DMS79 treated with DMSO at 0.1 percent for 48 hours (cell line): ENCODE measurements around the gene RTL5.

Experiments used
- DNase-seq: peaks from one replicate; lab custom pipeline; 2025; lab: John Stamatoyannopoulos, UW

RTL5 gene

DNA sequence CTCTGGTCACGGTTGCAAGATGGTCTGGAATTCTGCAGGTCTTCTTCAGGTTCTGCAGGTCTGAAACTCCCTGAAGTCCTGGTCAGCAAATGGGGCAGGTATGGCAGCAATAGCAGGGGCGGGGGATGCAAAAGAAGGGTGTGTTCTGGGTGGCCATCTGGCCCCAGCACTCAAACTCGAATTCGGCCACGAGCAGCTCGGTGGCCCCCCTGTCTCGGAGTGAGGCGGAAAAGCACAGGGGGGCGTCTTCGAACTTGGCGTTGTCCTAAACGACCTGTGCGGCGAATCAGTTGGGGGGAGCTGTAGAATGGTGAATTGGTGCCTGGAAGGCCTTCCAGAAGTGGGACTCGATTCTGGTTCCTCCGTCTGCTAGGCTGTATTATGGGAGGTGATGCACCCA lies 2.1 kb downstream of the RTL5 start:
- DNase-seq, result no peak

DNA sequence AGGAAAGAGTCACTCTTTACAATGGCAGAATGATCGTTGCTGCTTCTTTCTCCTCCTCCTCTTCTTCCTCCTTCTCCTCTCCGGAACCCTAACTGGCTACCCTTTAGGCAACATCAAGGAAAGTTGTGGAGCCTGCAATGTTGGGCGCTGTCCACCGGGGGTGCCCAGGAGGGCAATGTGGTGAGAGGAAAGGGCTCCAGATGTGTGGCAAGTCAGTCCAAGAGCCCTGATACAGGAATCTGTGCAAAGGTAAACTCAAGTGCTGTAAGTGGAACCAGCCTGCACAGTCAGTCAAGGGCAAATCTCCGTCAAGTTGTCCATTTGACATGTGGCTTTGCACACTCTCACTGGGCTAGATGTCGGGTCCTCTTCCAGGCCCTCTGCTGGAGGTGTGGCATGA lies 2.8 kb downstream of the RTL5 start:
- DNase-seq, result no peak

DNA sequence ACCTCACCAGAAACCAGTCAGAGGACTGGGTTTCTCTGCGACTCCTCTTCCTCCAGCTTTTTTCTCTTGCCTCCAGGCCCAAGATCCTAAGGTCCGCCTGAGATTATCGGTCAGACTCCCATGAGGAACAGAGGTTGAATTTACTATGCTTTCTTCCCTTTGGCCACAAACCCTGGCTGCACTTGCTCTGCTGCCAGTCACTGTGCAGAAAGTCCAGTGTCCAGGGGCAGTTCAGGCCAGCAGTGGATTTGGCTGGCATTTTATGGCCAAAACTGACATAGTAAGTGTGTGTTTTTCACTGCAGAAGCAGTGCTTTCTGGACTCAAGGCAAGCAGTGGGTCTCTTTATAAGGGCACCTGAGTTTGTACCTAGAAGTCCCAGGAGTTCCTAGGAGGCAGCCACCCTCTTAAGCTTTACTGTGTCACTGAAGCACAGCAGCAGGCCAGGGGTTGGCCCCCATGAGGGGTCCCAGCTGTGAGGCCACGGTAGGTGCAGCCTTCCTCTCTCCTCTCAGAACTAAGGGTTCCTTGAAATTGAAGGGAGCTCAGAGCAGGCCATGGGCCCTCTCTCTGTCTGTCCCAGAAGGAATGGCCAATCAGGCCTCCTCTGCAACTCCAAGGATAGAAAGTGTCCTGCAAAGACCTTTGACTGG lies 3.4 kb downstream of the RTL5 start:
- DNase-seq, result no peak

DNA sequence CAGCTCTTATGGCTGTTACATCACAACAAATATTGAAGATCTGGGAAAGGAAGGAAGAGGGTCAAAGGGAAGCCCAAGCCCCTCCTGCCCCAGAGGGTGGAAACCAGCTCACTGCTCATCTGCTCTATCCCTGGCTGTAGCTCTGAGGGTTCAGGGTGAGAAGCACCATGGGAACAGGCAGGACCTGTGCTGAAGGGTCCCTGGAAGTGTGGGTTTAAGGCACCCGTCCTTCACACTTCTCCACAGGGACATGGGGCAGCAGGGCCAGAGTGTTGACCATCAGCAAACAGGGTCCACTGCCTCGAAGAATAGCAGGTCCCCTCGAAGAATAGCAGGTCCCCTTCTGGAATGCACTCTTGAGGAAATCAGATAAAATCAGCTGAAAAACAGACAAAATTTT lies 4.4 kb downstream of the RTL5 start:
- no peak for DNase-seq

DNA sequence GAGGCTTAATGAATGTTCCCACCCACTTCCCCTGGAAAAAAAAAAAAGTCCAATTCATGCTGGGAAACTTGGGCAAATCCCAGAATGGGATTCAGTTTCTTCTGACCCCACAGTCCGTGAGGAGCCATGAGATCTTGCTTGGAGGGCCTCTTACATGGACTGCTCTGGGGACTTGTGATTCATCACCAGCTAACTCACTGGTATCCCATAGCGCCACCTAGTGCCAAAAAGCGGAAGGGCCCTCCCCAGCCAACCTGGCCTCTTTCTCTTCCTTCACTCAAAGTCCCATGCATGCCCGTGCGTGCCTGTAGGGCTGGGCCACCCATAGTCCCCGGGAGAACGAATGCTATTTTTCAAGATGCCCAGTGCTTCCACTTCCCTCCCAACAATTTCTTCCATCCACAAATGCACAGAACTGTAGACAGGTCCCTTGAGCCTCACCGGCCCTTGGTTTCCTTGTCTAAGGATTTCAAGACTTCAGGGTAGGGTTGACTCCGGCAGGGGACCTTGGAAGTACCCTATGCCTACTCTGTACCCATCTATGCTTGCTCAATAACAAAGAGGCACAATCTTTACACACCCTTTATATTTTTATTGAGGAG lies 5.1 kb downstream of the RTL5 start:
- peak; percentile 63 for DNase-seq

DNA sequence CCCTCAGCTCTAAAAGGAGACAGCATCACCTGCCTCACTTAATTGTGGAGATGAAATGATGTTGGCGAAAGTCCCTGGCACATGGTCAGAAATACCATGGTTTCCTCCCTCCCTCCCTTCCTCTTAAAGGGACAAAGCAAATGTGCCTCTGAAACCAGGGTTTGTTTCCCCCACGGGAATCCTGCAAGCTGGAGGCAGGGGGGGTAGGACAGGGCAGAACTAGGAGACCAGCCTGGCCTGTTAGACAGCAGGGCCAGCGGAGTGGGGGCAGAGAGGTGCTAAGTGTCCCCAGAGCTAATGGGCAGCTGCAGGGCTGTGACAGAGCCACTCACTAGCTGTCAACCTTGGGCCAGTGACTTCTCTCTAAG lies 5.7 kb downstream of the RTL5 start:
- no peak for DNase-seq

DNA sequence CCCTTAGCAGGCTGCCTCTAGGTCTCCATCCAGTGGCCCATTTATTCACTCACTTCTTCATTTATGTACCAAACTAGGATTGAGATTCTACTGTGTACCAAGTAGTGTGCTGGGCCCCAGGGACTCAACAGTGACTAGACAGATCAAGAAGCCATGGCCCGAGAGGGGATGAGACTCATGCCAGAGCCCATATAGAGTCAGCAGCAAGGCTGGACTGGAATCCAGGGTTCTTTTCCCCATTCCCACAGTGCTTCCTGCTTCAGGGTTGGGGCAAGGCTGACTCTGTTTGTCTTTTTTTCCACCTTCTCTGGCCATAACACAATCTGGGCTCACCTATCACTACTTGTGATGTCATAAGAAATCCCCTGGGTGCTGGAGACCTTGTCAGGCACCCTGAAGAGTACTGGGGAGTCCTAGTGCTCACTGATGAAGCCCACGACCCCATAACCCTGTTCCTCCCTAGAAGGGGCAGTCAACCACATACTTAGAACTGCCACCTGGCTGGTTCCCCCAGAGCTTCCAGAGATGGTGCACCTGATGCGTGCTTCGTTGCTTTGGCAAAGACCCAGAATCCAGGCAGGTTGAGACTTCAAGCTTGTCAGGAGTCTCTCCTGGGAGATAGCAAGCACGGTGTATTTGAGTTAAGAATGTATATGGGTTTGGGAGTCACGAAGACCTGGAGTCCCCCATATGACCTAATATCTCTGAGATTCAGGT lies 6.2 kb downstream of the RTL5 start:
- peak; percentile 55 for DNase-seq

DNA sequence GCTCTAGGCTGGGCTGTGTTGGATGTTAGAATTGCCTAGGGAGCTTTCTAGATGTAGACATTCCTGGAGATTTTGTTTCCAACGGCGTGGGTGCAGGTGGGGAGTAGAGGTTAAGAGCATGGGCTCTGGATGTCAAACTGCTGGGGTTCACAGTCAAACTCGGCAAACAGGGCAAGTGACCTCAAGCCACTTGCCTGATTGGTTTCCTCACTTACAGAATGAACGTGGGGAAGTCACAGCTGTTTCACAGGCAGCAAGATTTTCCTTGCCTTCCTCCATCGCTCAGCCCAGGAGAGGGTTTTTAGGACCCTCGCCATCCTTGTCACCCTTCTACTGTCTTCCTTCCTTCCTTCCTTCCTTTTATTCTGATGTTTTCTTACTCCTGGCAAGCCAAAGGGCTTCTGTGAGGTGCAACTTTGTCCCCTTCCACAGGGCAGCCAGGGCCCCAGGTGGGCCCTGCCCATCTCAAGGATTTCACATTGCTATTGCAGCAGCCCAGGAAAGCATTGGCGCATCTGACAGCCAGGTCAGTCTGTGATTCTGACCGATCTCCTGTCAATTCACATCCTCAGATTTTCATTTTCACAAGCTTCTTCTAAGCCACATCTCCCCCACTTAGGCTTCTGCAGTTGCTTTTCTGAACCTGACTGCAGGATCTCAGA lies 7.0 kb downstream of the RTL5 start:
- DNase-seq, result no peak

DNA sequence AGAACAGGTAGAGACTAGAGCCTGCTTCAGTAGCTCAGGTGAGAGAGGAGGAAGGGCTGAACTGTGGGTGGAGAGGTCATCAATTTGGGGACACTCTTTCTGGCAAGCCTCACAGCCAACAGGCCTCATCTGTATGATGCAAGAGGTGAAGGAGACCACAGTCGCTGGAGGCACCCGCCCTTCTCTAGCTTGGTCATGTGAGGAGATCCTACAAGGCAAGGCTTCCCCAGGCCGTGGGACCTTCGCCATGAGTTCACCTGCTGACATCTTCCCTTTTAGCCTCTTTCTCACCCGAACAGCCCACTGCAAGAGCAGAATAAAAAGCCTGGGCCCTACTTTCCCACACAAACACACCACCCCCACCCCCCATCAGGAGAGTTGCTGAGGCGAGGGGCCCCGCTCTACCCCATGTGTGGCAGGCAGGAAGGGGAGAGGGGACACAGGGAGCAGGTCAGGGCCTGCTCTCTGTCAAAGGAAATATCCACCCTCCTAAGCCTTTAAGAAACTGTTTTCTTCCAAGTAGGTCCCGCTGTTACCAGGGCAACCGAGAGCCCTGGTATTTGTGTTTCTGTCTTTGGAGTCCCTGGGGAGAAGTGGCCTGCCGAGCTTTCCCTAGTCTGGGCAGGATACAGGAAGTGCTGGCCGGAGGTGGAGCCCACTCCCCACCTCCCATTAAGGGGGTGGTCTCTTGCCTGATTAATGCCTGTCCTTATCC lies 8.1 kb downstream of the RTL5 start:
- DNase-seq, result peak; percentile 49

DNA sequence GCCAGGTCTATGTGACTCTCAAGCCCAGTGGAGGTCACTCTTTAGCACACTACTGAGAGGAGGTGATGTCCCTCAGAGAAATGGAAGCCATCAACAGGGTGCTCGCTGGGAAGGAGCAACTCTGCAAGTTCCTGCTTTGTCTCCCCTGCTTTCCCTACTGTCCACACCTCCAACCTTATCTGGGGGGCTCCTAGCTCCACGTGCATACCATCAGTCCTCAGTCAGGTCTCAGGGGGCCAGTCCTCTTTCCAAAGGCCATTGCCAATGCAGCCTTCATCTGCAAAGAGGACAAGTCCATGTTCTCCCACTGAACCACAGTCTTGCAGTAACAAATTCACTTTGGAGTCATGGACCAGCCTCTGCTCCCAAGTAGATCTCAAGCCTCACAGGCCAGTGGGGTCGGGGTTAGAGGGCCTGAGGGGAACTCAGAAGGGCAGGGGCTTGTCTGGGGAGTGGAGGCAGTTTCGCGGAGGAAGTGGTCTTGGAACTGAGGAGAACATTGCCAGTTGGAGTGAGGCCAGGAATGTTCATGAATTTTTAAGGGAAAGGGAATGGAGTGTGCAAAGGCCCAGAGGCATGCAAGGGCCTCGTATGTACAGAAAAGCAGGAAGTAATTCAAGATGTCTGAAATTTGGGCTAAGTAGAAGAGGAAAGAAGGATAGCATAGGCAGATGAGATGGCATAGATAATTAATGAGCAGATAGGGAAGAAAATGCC lies 8.9 kb downstream of the RTL5 start:
- DNase-seq, result no peak

DNA sequence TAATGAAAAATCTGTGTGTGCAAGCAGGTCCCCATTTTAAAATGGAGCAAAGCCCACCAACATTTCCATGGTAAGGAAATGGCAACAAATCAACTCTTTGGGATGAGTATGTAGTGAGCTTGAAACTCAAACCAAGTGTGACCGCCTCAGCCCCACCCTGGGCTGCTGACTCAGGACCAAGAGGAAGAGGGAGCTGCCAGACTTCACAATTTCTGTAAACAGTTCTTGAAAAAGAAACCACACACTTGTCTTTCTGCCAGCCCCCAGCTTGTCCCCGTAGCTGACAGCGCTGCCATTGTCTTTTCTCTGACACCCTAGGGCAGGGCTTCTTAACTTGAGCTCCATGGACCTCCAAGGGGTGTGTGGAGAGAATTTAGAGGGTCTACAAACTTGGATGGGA lies 10.3 kb downstream of the RTL5 start:
- DNase-seq, result peak; percentile 79

DNA sequence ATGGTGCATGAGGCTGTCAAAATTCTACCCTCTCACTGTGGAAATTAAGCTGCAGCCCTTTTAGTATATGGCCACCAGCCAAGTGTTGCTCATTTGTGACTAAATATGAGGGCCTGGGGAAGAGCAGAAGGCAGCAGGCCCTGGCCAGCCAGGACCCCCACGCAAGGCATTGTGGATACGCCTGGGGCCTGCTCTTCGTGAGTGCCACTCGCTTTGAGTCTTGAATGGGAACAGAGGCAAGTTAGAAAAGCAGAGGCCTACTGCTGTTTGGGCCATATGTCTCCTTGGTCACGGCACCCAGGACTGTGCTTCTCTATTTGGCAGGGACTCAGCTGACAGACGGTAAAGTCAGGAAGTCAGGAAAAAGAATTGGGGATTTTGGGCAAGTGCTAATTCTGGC lies 10.9 kb downstream of the RTL5 start:
- peak; percentile 58 for DNase-seq

DNA sequence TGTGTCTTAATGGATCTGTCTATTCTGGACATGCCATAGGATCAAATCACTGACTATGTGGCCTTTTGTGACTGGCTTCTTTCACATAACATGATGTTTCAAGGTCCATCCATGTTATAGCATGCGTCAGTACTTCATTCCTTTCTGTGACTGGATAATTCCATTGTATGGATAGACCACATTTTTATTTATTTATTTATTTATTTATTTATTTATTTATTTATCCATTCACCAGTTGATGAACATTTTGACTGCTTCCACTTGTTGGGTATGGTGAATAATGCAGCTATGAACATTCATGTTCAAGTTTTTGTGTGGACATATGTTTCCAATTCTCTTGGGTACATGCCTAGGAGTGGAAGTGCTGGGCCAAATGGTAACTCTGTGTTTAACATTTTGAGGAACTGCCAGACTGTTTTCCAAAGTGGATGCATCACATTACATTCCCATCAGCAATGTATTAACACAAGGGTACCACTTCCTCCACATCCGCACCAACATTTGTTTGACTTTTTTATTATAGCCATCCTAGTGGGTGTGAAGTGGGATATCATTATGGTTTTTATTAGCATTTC lies 14.0 kb downstream of the RTL5 start:
- DNase-seq, result no peak

DNA sequence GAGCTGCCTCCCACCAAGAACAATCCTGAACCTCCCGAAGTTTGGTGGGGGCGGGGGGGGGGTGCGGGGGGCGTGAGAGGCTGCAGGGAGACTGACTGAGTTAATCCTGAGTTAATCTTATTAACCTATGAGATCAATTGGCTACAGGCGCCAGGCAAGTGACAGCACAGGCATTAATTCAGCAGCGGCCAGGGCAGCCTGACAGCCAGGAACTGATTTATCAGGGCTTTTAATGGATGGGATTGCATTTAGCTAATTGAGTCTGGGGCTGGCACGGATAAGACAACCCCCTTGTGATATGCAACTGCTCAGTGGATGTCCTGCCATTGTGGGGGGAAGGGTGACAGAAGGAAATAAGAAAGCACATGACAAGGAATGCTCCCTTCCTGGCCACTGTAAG lies 16.3 kb downstream of the RTL5 start:
- DNase-seq, result no peak

DNA sequence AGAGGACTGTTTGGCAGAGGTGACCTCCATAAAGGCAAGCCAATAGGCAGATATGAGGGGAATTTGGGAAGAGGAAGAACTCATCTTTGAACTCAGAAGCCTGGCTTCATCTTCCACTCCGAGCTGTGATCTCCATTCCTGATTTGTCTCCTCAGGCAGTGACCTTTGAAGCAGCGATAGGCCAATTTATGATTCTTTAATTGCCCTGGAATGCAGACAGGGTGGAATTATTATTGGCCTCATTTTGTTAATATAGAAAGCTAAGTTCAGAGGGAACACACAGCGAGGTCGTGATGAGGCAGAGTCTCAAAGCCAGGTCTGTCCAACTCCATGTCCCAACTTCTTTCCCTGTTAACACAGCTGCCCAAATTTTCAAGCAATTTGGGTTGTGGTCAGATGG lies 16.9 kb downstream of the RTL5 start:
- DNase-seq, result no peak

DNA sequence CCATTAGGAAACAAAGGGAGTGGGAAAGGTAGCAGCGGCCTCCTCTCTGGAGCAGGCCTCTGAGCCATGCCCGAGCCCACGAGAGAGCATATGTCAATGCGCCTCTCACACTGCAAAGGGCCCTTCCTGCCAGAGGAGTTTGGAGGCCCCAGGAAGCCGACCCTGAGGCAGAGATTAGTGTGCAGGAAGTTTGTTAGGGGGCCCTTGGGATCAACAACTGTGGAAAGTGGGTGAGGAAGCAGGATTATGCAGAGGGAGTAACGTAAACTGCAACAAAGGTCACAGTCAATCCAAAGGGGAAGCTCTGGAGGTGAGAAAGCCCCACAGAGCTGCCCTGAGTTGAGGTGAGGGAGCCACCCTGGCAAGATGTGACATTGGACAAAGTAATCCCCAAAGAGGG lies 17.4 kb downstream of the RTL5 start:
- DNase-seq, result no peak

DNA sequence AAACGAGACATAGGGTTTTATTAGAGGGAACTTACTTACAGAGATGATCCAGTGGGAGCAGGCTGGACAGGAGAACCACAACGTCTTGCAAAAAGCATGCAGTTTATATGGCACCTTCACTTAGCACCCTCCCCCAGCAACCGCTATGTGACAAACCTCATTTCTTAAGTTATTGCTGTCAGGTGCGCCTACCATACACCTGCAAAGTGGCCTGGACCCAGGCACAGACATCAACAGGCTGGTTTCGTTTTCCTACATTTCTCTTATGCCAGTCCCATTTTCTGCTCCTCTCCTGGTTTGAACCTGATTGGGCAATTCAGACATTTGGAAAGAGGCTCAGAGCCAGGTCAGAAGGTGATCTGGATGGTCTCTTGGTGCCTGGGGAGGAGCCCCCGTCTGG lies 18.3 kb downstream of the RTL5 start:
- DNase-seq, result no peak

DNA sequence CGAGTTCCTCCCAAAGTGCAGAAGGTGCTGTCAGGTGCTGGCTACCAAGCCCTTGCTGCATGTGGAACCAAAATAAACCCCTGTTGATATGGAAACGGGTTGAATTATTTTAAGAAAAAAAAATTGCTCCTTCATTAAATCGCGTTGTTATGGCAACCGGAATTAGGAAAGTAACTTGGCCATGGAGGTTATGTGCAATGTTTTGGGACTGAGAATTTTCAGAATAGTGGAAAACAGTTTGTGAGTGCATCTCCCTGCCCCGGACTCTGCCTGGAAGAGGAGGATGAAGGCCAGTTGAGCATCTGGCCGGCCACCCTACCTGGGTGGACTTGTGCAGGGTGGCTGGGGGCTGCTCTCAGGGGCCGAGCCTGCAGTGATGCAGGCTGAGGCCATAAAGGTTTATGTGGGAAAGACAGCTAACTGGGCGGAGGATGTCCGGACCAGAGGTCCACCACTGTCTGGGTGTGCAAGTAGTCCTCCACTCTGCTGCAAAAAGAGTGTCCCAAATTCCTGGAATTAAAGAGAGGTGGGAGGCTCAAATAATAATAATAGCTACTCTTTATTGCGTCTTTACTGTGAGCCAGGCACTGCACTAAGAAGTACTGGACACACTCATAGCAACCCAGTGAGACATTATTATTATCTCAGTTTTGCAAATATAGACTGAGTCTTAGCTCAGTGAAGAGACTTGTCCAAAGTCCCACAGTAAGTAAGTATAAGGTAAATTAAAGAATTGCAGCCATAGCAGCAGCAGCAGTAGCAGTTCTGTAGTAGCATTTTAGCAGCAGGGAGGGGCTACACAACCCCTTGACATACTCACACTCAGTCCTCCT lies 20.6 kb downstream of the RTL5 start:
- no peak for DNase-seq

DNA sequence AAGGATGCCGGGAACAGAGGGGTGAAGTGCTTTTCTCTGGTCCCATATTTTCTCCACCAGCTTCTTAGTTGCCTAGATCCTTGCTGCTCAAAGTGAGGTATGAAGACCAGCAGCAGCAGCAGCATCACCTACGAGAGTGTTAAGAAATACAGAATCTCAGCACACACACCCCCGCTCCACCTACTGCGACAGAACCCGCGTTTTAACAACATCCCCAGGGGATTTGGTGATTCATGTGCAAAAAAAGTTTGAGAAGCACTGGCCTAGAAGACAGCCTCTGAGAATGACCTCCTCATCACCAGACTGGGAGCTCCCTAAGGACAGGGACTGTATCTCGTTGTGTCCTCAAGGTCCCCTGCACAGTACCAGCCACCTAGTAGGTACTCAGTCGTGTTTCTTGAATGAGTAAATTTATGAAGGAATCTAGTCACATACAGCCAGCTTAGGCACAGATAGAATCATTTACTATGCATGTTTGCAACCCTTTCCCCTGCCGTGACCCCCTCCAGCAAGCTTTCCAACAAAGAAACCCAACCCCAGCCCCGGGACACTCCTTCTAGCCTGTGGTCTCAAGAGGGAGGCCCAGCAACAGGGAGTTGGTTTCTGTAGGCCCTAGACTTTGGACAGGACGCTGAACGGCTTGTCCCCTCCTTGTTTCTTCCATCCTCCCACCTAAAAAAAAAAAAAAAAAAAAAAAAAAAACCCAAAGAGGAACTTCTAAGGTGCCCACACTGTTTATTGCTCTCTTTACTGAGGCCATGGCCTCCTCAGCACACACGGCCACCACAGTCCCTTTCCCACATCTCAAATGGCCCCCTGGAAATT lies 21.5 kb downstream of the RTL5 start:
- no peak for DNase-seq

DNA sequence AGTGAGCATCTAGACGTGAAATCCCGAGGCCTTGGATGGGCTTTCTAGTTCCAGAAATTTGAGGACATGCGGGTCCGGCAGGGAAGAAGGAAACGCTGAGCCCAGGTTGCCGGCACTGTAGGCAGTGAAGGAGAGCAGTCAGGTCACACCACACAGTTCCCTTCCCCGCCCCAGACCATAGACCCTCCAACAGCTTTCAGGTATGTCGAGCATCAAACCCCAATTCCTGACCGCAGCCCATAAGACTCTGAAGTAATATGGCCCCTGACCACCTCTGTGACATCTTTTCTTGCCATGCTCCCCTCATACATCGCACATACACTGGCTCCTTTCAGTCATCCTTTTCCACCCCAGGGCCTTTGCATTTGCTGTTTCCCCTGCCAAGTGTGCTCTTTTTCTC lies 23.0 kb downstream of the RTL5 start:
- no peak for DNase-seq
